Measurements from ENCODE around the gene EVL. TPM values are rescaled to one million over a fixed set of nuclear protein-coding genes. Genes with fewer than 3 reads are reported as not detected.
A peak's percentile ranks its signal among the peaks of the same experiment; 100 is the strongest.

Gene EVL
- total RNA-seq, 2 experiments from 2014 or later: 206 to 298 TPM

GRCh38 chr14:100192672-100193416 lies 127.6 kb downstream of the EVL start:
- Histone ChIP-seq H4K20me1 (ENCODE audit: insufficient read depth, low read length) (no peaks in the 10 kb centered on the region), H3K4me3 (ENCODE audit: low read depth, low read length, poor library complexity, severe bottlenecking) (peak overlapping the region; percentile 65), H3K27ac (ENCODE audit: low read depth, low read length, poor library complexity, severe bottlenecking) (peak overlapping the region; percentile 48), H3K36me3 (ENCODE audit: insufficient read depth, low read length) (no peaks in the 10 kb centered on the region), H3K79me2 (ENCODE audit: insufficient read depth, low read depth, low read length) (no peaks in the 10 kb centered on the region), H3K9me3 (ENCODE audit: low read length) (no peaks in the 10 kb centered on the region), H3K4me1 (ENCODE audit: insufficient read depth, low read length, poor library complexity, severe bottlenecking) (peaks cover 17% of the 10 kb centered on the region), H2AFZ (ENCODE audit: low read length) (peak overlapping the region; percentile 87), H3K4me2 (ENCODE audit: low read length) (peak overlapping the region; percentile 90), H3K9me2 (ENCODE audit: insufficient read depth, low read length) (no peaks in the 10 kb centered on the region)
- POLR2A ChIA-PET: interaction anchor here (0.7 to 1.6 kb wide), 5 partner anchors 27 to 43 kb away, joined by 3 to 7 read pairs (median 4); partner anchors contain the start of gene DEGS2
- no TSS peak for BruUV-seq (replicated peaks)
- CTCF ChIA-PET (ENCODE audit: unreplicated experiment): interaction anchor here (0.6 to 1.5 kb wide), 9 partner anchors 13 to 171 kb away, joined by 3 to 9 read pairs (median 4); partner anchors contain the start of gene EVL
- intact Hi-C loops (cut with micrococcal nuclease; ENCODE audit: unreplicated experiment): loop anchor here (1.0 to 2.0 kb wide), 7 partner anchors 22 to 211 kb away; partner anchors contain the start of gene EVL
- TF ChIP-seq EZH2phosphoT487 (IDR thresholded peaks at IDR 0.05; ENCODE audit: borderline replicate concordance, low read depth, low read length): no peak
- peak; percentile 84 for TF ChIP-seq CTCF (conservative IDR thresholded peaks at IDR 0.05; ENCODE audit: low read length)
- DNase-seq (ENCODE audit: low spot score): peak; percentile 100

Small RNAs within 50 kb of the gene (microRNA-seq; reads per million reads assigned to microRNA genes)
- gene MIR151B (ENCODE audit: borderline replicate concordance): 18.9 reads per million, percentile 28 among the genes with 10 or more reads in this experiment
- 12,941 reads per million, percentile 95 among the genes with 10 or more reads in this experiment for gene MIR342 (ENCODE audit: borderline replicate concordance)

Small RNAs within 50 kb of the gene (small RNA-seq; reads per million reads assigned to genes)
- 0.16 reads per million for gene MIR151B
- gene MIR342: 3.4 reads per million, percentile 87 among the genes with 10 or more reads in this experiment

Other genes starting within 250 kb of the EVL start
- gene DEGS2, start 94.2 kb downstream of the EVL start, total RNA-seq (2014; rRNA removed; shearing (Covaris generic)): 2.0 and 8.3 TPM in 2 replicates
- 12.2 and 14.6 TPM in 2 replicates for gene DEGS2, start 94.2 kb downstream of the EVL start, total RNA-seq (2022)
- gene YY1, start 173.7 kb downstream of the EVL start, total RNA-seq (2014; rRNA removed; shearing (Covaris generic)): 59.9 and 69.2 TPM in 2 replicates
- gene YY1, start 173.7 kb downstream of the EVL start, total RNA-seq (2022): 137 and 140 TPM in 2 replicates
- 34.8 and 37.4 TPM in 2 replicates for gene SLC25A29, start 241.0 kb downstream of the EVL start, total RNA-seq (2014; rRNA removed; shearing (Covaris generic))
- gene SLC25A29, start 241.0 kb downstream of the EVL start, total RNA-seq (2022): 14.6 and 18.1 TPM in 2 replicates